ENCODE measurements around the gene ATXN1.

Gene ATXN1

DNA sequence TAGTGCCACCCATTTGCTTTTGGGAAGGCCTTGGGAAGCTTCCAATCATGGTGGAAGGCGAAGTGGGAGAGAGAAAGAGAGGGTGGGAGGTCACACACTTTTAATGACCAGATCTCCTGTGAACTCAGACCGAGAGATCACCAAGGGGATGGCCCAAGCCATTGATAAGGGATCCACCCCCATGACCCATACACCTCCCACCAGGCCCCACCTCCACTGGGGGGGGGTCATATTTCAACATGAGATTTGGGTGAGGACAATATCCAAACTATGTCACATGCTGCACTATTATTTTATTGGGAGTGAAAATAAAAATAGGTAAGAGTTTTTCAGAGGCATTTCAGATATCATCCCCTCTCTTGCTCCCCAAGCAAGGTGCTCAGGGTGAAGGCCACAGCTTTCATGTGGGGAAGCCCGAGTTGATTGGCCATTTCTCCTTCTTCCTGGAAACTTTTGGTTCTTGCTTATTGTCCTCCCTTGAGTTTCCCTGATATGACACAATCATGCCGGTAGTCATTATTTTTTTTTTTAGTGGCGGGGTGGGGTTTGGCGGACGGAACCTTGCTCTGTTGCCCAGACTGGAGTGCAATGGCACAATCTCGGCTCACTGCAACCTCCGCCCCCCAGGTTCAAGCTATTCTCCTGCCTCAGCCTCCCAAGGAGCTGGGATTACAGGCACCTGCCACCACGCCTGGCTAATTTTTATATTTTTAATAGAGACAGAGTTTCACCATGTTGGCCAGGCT is 507.7 kb downstream of the ATXN1 start:
- TF ChIP-seq CTCF (IDR thresholded peaks at IDR 0.05; ENCODE audit: borderline replicate concordance, insufficient read depth, low read depth, low read length) = no peak
- no peak overlapping the region for H3K4me3 ChIP-seq (ENCODE audit: low read depth, low read length)

GRCh38 chr6:16252686-16253299 is 508.5 kb downstream of the ATXN1 start:
- H3K4me3 ChIP-seq (ENCODE audit: low read depth, low read length) = no peak overlapping the region
- TF ChIP-seq CTCF (IDR thresholded peaks at IDR 0.05; ENCODE audit: borderline replicate concordance, insufficient read depth, low read depth, low read length) = no peak

GRCh38 chr6:16251706-16252105 is 509.6 kb downstream of the ATXN1 start:
- TF ChIP-seq CTCF (IDR thresholded peaks at IDR 0.05; ENCODE audit: borderline replicate concordance, insufficient read depth, low read depth, low read length) = no peak
- no peak overlapping the region for H3K4me3 ChIP-seq (ENCODE audit: low read depth, low read length)

GRCh38 chr6:16249971-16250370 is 511.3 kb downstream of the ATXN1 start:
- no peak for TF ChIP-seq CTCF (IDR thresholded peaks at IDR 0.05; ENCODE audit: borderline replicate concordance, insufficient read depth, low read depth, low read length)

More at GRCh38 chr6:16249971-16250370, 511.3 kb downstream of the ATXN1 start:
- no peak overlapping the region for H3K4me3 ChIP-seq (ENCODE audit: low read depth, low read length)

Data from GM12875 (cell line).